ENCODE data around the gene SMG1.
"Not testable (repeated sequence)": the region's sequence is repeated elsewhere in the genome, so short reads cannot be mapped to it uniquely, and the experiment has no call there.

The SMG1 gene

GRCh38 chr16:18936727-18937340, 10.6 kb upstream of the SMG1 start:
- DNase-seq (ENCODE audit: low read depth in 2 of 3, low spot score in 1 of 3): no peak

- no peak for DNase-seq (ENCODE audit: low read depth in 2 of 3, low spot score in 1 of 3)
These were observed 7.3 kb upstream of the SMG1 start for GRCh38 chr16:18933501-18933900.

- no peak for DNase-seq (ENCODE audit: low read depth in 2 of 3, low spot score in 1 of 3)
These were observed 6.2 kb upstream of the SMG1 start for GRCh38 chr16:18932243-18932987.

- DNase-seq (ENCODE audit: low read depth in 2 of 3, low spot score in 1 of 3): no peak
These were observed 5.5 kb upstream of the SMG1 start for GRCh38 chr16:18931756-18932155.

- DNase-seq (ENCODE audit: low read depth in 2 of 3, low spot score in 1 of 3): not testable (repeated sequence)
These were observed 3.9 kb upstream of the SMG1 start for GRCh38 chr16:18930095-18930494.

- not testable (repeated sequence) for DNase-seq (ENCODE audit: low read depth in 2 of 3, low spot score in 1 of 3)
These were observed 1.9 kb upstream of the SMG1 start for GRCh38 chr16:18928073-18928472.

- peak; percentile 23 to 61 (median 40) for DNase-seq (ENCODE audit: low read depth in 2 of 3, low spot score in 1 of 3)
These were observed 808 bp downstream of the SMG1 start for GRCh38 chr16:18925215-18925985.

- not testable (repeated sequence) for DNase-seq (ENCODE audit: low read depth in 2 of 3, low spot score in 1 of 3)
These were observed 2.3 kb downstream of the SMG1 start for GRCh38 chr16:18923935-18924334.

- not testable (repeated sequence) for DNase-seq (ENCODE audit: low read depth in 2 of 3, low spot score in 1 of 3)
These were observed 3.1 kb downstream of the SMG1 start for GRCh38 chr16:18923124-18923523.

- DNase-seq (ENCODE audit: low read depth in 2 of 3, low spot score in 1 of 3): not testable (repeated sequence)
These were observed 16.6 kb downstream of the SMG1 start for GRCh38 chr16:18909585-18909984.

- not testable (repeated sequence) for DNase-seq (ENCODE audit: low read depth in 2 of 3, low spot score in 1 of 3)
These were observed 17.5 kb downstream of the SMG1 start for GRCh38 chr16:18908716-18909115.

- DNase-seq (ENCODE audit: low read depth in 2 of 3, low spot score in 1 of 3): not testable (repeated sequence)
These were observed 23.4 kb downstream of the SMG1 start for GRCh38 chr16:18902778-18903177.

- DNase-seq (ENCODE audit: low read depth in 2 of 3, low spot score in 1 of 3): not testable (repeated sequence)
These were observed 24.2 kb downstream of the SMG1 start for GRCh38 chr16:18902044-18902443.

GRCh38 chr16:18901194-18901593, 25.0 kb downstream of the SMG1 start:
- DNase-seq (ENCODE audit: low read depth in 2 of 3, low spot score in 1 of 3): not testable (repeated sequence)

- not testable (repeated sequence) for DNase-seq (ENCODE audit: low read depth in 2 of 3, low spot score in 1 of 3)
These were observed 41.8 kb downstream of the SMG1 start for GRCh38 chr16:18884456-18884855.

GRCh38 chr16:18877734-18878133, 48.5 kb downstream of the SMG1 start:
- not testable (repeated sequence) for DNase-seq (ENCODE audit: low read depth in 2 of 3, low spot score in 1 of 3)

- not testable (repeated sequence) for DNase-seq (ENCODE audit: low read depth in 2 of 3, low spot score in 1 of 3)
These were observed 48.9 kb downstream of the SMG1 start for GRCh38 chr16:18877259-18877658.

- DNase-seq (ENCODE audit: low read depth in 2 of 3, low spot score in 1 of 3): not testable (repeated sequence)
These were observed 49.9 kb downstream of the SMG1 start for GRCh38 chr16:18876301-18876700.

- DNase-seq (ENCODE audit: low read depth in 2 of 3, low spot score in 1 of 3): peak in 1 of 3 donors; percentile 8
These were observed 57.0 kb downstream of the SMG1 start for GRCh38 chr16:18869043-18869771.

- DNase-seq (ENCODE audit: low read depth in 2 of 3, low spot score in 1 of 3): not testable (repeated sequence)
These were observed 59.9 kb downstream of the SMG1 start for GRCh38 chr16:18866277-18866823.

GRCh38 chr16:18862891-18863290, 63.3 kb downstream of the SMG1 start:
- DNase-seq (ENCODE audit: low read depth in 2 of 3, low spot score in 1 of 3): not testable (repeated sequence)

Measured in stimulated activated CD4-positive, alpha-beta T cell treated with anti-CD3 and anti-CD28 coated beads, Interleukin-12 subunit alpha, Interleukin-12 subunit beta, amount 100 ng/mL, for 48 hours (primary cell).